WTC11 (cell line): ENCODE measurements around the gene ELN.

Experiments
- ATF3 ChIP-seq: sonication (generic); formaldehyde crosslinking; conservative IDR thresholded peaks from 2 replicates; pipeline ENCODE4 v1.8.1; 2022; ENCODE audit warnings: mild to moderate bottlenecking, missing genetic modification reagents
- CTCF ChIP-seq: fragments of 200-600 bp; IDR thresholded peaks from 2 replicates; pipeline ENCODE4 v1.8.0; 2022; ENCODE audit warnings: antibody characterized with exemption
- E2F1 ChIP-seq: sonication (generic); formaldehyde crosslinking; IDR thresholded peaks from 2 replicates; pipeline ENCODE4 v1.8.0; 2022; ENCODE audit warnings: mild to moderate bottlenecking, missing genetic modification reagents
- ERG ChIP-seq: fragments of 250-450 bp; sonication (Bioruptor Pico); IDR thresholded peaks from 2 replicates; pipeline ENCODE4 v1.8.0; 2021; ENCODE audit warnings: mild to moderate bottlenecking
- ESRRA ChIP-seq: sonication (generic); formaldehyde crosslinking; IDR thresholded peaks from 2 replicates; pipeline ENCODE4 v1.8.1; 2022; ENCODE audit warnings: mild to moderate bottlenecking, missing genetic modification reagents, borderline replicate concordance
- HMGXB4 ChIP-seq: sonication (generic); formaldehyde crosslinking; IDR thresholded peaks from 2 replicates; pipeline ENCODE4 v1.8.1; 2023; ENCODE audit warnings: mild to moderate bottlenecking, moderate library complexity, missing genetic modification reagents
- KAT7 ChIP-seq: sonication (generic); formaldehyde crosslinking; IDR thresholded peaks from 2 replicates; pipeline ENCODE4 v1.8.1; 2023; ENCODE audit warnings: missing genetic modification reagents, mild to moderate bottlenecking, borderline replicate concordance
- MAX ChIP-seq: sonication (generic); formaldehyde crosslinking; IDR thresholded peaks from 2 replicates; pipeline ENCODE4 v1.8.0; 2022; ENCODE audit warnings: mild to moderate bottlenecking, missing genetic modification reagents
- NFYB ChIP-seq: sonication (generic); formaldehyde crosslinking; conservative IDR thresholded peaks from 2 replicates; pipeline ENCODE4 v1.8.0; 2022; ENCODE audit warnings: low read depth, missing genetic modification reagents
- PREB ChIP-seq: sonication (generic); formaldehyde crosslinking; IDR thresholded peaks from 2 replicates; pipeline ENCODE4 v1.8.1; 2022; ENCODE audit warnings: mild to moderate bottlenecking, missing genetic modification reagents, moderate library complexity, borderline replicate concordance
- TEAD4 ChIP-seq: sonication (generic); formaldehyde crosslinking; IDR thresholded peaks from 2 replicates; pipeline ENCODE4 v1.8.0; 2022; ENCODE audit warnings: mild to moderate bottlenecking, missing genetic modification reagents
- ZBTB43 ChIP-seq: sonication (generic); formaldehyde crosslinking; IDR thresholded peaks from 2 replicates; pipeline ENCODE4 v1.8.1; 2023; ENCODE audit warnings: mild to moderate bottlenecking, missing genetic modification reagents
- ZNF138 ChIP-seq: sonication (generic); formaldehyde crosslinking; conservative IDR thresholded peaks from 2 replicates; pipeline ENCODE4 v1.8.1; 2022; ENCODE audit warnings: mild to moderate bottlenecking, moderate library complexity, missing genetic modification reagents

- TF ChIP-seq NFYB (CRISPR knock-in tag) (no peak), ZBTB43 (CRISPR knock-in tag) (no peak), HMGXB4 (no peak), KAT7 (CRISPR knock-in tag) (no peak), PREB (CRISPR knock-in tag) (no peak), ERG (CRISPR knock-in tag) (no peak), ZNF138 (no peak), CTCF (no peak), E2F1 (CRISPR knock-in tag) (no peak), ATF3 (CRISPR knock-in tag) (no peak), TEAD4 (no peak), ESRRA (CRISPR knock-in tag) (no peak), MAX (CRISPR knock-in tag) (no peak)
These were observed 407 bp downstream of the ELN start for GRCh38 chr7:74028321-74028838.
